ENCODE measurements around the gene NIPAL3.
A peak's percentile ranks its signal among the peaks of the same experiment; 100 is the strongest.

Gene NIPAL3

GRCh38 chr1:24391882-24392603 lies 23.6 kb upstream of the NIPAL3 start:
- DNase-seq: no peak

- DNase-seq: no peak
These were observed 23.0 kb upstream of the NIPAL3 start for GRCh38 chr1:24392604-24392946.

- no peak for DNase-seq
These were observed 22.5 kb upstream of the NIPAL3 start for GRCh38 chr1:24392982-24393650.

- DNase-seq: no peak
These were observed 21.7 kb upstream of the NIPAL3 start for GRCh38 chr1:24393892-24394291.

GRCh38 chr1:24400065-24400464 lies 15.5 kb upstream of the NIPAL3 start:
- no peak for DNase-seq

GRCh38 chr1:24403806-24404205 lies 11.8 kb upstream of the NIPAL3 start:
- DNase-seq: no peak

- no peak for DNase-seq
These were observed 8.8 kb upstream of the NIPAL3 start for GRCh38 chr1:24406788-24407187.

GRCh38 chr1:24409535-24409934 lies 6.1 kb upstream of the NIPAL3 start:
- no peak for DNase-seq

GRCh38 chr1:24410750-24411149 lies 4.9 kb upstream of the NIPAL3 start:
- DNase-seq: no peak

- no peak for DNase-seq
These were observed 3.6 kb upstream of the NIPAL3 start for GRCh38 chr1:24411963-24412362.

GRCh38 chr1:24412408-24412807 lies 3.2 kb upstream of the NIPAL3 start:
- DNase-seq: no peak

GRCh38 chr1:24413350-24414163 lies 2.0 kb upstream of the NIPAL3 start, which contains the start of gene STPG1:
TSS of gene STPG1 (minus strand) at chr1:24413782. CDS start at chr1:24401388, 12,394 bp downstream.
- DNase-seq: peak; percentile 27

GRCh38 chr1:24414775-24415333 lies 748 bp upstream of the NIPAL3 start:
- no peak for DNase-seq

- peak; percentile 22 for DNase-seq
These were observed 486 bp downstream of the NIPAL3 start for GRCh38 chr1:24415910-24416665.

- no peak for DNase-seq
These were observed 1.2 kb downstream of the NIPAL3 start for GRCh38 chr1:24416666-24417391.

- DNase-seq: no peak
These were observed 2.1 kb downstream of the NIPAL3 start for GRCh38 chr1:24417681-24418080.

GRCh38 chr1:24418898-24419628 lies 3.5 kb downstream of the NIPAL3 start:
- no peak for DNase-seq

- DNase-seq: no peak
These were observed 4.9 kb downstream of the NIPAL3 start for GRCh38 chr1:24420547-24420946.

GRCh38 chr1:24421502-24421901 lies 5.9 kb downstream of the NIPAL3 start:
- DNase-seq: no peak

- no peak for DNase-seq
These were observed 8.6 kb downstream of the NIPAL3 start for GRCh38 chr1:24424207-24424606.

- DNase-seq: no peak
These were observed 9.4 kb downstream of the NIPAL3 start for GRCh38 chr1:24424990-24425389.
